ENCODE results near the gene PON3.

The PON3 gene

DNA sequence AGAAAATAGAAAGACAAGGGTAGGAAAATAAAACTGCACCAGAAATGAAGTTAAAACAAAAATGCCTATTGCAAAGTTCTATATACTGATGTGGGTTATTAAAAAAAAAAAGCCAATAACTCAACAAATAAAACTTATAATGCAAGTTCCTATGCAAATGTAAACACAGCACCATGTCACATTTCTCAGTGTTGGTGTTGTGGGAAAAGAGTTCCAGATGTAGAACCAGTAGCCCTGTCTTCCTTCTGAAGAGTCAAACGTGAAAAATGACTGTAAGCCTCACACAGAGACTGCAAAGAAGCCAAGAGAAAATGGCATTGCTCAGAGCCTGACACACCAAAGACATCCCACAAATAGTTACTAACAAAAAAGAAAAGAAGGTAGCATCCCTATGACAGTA, 28.5 kb upstream of the PON3 start:
- no peaks in the 10 kb centered on the region for H3K27me3 ChIP-seq (ENCODE audit: insufficient read depth, low read length, poor library complexity, severe bottlenecking)
- H3K4me3 ChIP-seq (ENCODE audit: low read length, poor library complexity, severe bottlenecking): no peak overlapping the region
- no peaks in the 10 kb centered on the region for H3K9me3 ChIP-seq (ENCODE audit: insufficient read depth, low read depth, low read length)
- no peaks in the 10 kb centered on the region for H3K36me3 ChIP-seq (ENCODE audit: insufficient read depth, low read length)
- H2AFZ ChIP-seq (ENCODE audit: low read length): no peak overlapping the region
- H3K79me2 ChIP-seq (ENCODE audit: insufficient read depth, low read length): no peaks in the 10 kb centered on the region
- no peaks in the 10 kb centered on the region for H3F3A ChIP-seq (ENCODE audit: low read depth)
- no peak overlapping the region for H3K9ac ChIP-seq (ENCODE audit: low read depth, low read length, poor library complexity, severe bottlenecking)
- H3K4me1 ChIP-seq (ENCODE audit: insufficient read depth, low read length, poor library complexity, severe bottlenecking): no peaks in the 10 kb centered on the region
- no peaks in the 10 kb centered on the region for H3K9me2 ChIP-seq (replicated peaks; ENCODE audit: low read depth, low read length)
- H4K20me1 ChIP-seq (ENCODE audit: insufficient read depth, low read length, poor library complexity, severe bottlenecking): no peaks in the 10 kb centered on the region
- TF ChIP-seq, protein P1, sequence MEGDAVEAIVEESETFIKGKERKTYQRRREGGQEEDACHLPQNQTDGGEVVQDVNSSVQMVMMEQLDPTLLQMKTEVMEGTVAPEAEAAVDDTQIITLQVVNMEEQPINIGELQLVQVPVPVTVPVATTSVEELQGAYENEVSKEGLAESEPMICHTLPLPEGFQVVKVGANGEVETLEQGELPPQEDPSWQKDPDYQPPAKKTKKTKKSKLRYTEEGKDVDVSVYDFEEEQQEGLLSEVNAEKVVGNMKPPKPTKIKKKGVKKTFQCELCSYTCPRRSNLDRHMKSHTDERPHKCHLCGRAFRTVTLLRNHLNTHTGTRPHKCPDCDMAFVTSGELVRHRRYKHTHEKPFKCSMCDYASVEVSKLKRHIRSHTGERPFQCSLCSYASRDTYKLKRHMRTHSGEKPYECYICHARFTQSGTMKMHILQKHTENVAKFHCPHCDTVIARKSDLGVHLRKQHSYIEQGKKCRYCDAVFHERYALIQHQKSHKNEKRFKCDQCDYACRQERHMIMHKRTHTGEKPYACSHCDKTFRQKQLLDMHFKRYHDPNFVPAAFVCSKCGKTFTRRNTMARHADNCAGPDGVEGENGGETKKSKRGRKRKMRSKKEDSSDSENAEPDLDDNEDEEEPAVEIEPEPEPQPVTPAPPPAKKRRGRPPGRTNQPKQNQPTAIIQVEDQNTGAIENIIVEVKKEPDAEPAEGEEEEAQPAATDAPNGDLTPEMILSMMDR (conservative IDR thresholded peaks at IDR 0.05; ENCODE audit: low read length): no peak
- no peak for TF ChIP-seq EZH2phosphoT487 (IDR thresholded peaks at IDR 0.05; ENCODE audit: borderline replicate concordance)
- H3K4me2 ChIP-seq (ENCODE audit: low read depth, low read length, poor library complexity, severe bottlenecking): no peak overlapping the region

DNA sequence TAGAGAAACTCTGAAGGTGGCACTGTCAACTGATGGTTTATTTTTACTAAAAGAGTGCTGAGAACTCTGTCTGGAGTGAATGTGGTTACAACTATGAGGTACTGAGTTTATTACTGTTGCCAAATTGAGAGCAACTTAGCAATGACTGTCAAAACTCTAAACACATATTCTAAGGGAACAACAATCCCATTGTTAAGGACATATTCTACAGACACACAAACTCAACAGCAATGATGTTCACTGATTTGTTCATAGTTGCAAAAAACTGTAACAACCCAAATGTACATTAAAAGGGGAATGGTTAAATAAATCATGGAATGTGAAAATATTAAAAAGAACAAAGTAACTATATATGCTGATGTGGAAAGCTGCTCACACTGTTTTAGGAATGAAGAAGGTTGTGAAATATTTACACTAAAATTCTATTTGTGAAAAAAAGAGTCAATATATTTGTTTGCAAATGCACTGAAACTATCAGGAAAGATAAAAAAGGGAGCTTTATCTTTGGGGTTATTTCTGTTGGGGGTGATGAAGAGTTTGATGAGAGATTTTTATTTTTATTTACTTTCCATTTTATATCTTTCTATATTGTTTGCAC, 25.8 kb upstream of the PON3 start:
- Histone ChIP-seq H3K4me2 (ENCODE audit: low read depth, low read length, poor library complexity, severe bottlenecking) (no peak overlapping the region), H3K9ac (ENCODE audit: low read depth, low read length, poor library complexity, severe bottlenecking) (no peak overlapping the region), H3K4me1 (ENCODE audit: insufficient read depth, low read length, poor library complexity, severe bottlenecking) (no peaks in the 10 kb centered on the region), H3K79me2 (ENCODE audit: insufficient read depth, low read length) (no peaks in the 10 kb centered on the region), H3K9me3 (ENCODE audit: insufficient read depth, low read depth, low read length) (no peaks in the 10 kb centered on the region), H4K20me1 (ENCODE audit: insufficient read depth, low read length, poor library complexity, severe bottlenecking) (no peaks in the 10 kb centered on the region), H3K4me3 (ENCODE audit: low read length, poor library complexity, severe bottlenecking) (no peak overlapping the region), H2AFZ (ENCODE audit: low read length) (no peak overlapping the region), H3K9me2 (replicated peaks; ENCODE audit: low read depth, low read length) (no peaks in the 10 kb centered on the region), H3K27me3 (ENCODE audit: insufficient read depth, low read length, poor library complexity, severe bottlenecking) (no peaks in the 10 kb centered on the region), H3K36me3 (ENCODE audit: insufficient read depth, low read length) (no peaks in the 10 kb centered on the region), H3F3A (ENCODE audit: low read depth) (no peaks in the 10 kb centered on the region)
- no peak for TF ChIP-seq EZH2phosphoT487 (IDR thresholded peaks at IDR 0.05; ENCODE audit: borderline replicate concordance)
- TF ChIP-seq, protein P1 (conservative IDR thresholded peaks at IDR 0.05; ENCODE audit: low read length): no peak

DNA sequence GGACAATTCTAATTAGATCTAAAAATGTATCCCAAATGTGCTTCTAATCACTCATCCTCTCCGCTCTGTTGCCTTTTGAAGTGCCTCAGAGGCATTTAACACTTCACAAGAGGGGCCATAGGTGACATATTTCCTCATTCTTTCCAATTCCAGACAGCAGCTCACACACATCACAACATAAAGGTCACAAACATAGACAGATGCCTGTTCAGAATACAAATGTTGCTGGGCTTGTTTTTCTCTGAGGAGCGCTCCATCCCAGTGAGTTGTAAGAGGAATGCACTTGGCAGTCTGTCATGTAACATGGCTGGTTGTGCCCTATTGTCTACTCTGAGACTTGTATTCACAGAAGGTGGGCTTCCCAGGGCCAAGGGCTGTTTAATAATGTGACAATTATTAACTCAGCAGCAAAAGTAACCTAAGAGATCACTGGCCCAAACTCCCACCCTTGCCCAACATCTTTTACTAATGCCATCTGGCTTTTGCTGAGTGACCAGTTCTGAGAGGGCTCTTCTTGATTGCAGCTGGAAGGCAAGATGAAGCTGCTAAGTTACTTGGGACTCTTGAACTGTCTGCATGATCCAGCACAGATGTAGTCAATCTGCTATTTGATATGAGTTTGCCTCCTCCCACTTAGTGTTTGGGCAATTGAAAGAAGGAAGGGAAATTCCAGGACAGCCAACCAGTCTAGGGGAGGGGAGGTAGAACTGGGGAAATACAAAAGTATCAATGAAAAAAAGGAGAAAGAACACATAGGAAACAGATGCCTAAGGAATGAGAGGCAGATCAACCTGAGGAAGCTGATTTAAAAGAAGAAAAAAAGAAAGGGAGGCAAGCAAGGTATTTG, 25.0 kb upstream of the PON3 start:
- no peaks in the 10 kb centered on the region for H4K20me1 ChIP-seq (ENCODE audit: insufficient read depth, low read length, poor library complexity, severe bottlenecking)
- no peak overlapping the region for H3K4me2 ChIP-seq (ENCODE audit: low read depth, low read length, poor library complexity, severe bottlenecking)
- H3K27me3 ChIP-seq (ENCODE audit: insufficient read depth, low read length, poor library complexity, severe bottlenecking): no peaks in the 10 kb centered on the region
- no peaks in the 10 kb centered on the region for H3K79me2 ChIP-seq (ENCODE audit: insufficient read depth, low read length)
- H3K9me3 ChIP-seq (ENCODE audit: insufficient read depth, low read depth, low read length): no peaks in the 10 kb centered on the region
- H3K4me3 ChIP-seq (ENCODE audit: low read length, poor library complexity, severe bottlenecking): no peak overlapping the region
- TF ChIP-seq EZH2phosphoT487 (IDR thresholded peaks at IDR 0.05; ENCODE audit: borderline replicate concordance): no peak
- TF ChIP-seq, protein P1 (conservative IDR thresholded peaks at IDR 0.05; ENCODE audit: low read length): no peak
- H3K9me2 ChIP-seq (replicated peaks; ENCODE audit: low read depth, low read length): no peaks in the 10 kb centered on the region
- H3K9ac ChIP-seq (ENCODE audit: low read depth, low read length, poor library complexity, severe bottlenecking): no peak overlapping the region
- no peaks in the 10 kb centered on the region for H3K4me1 ChIP-seq (ENCODE audit: insufficient read depth, low read length, poor library complexity, severe bottlenecking)
- H2AFZ ChIP-seq (ENCODE audit: low read length): peak overlapping the region; percentile 5; the same call in 1 of the 2 replicates
- H3K36me3 ChIP-seq (ENCODE audit: insufficient read depth, low read length): no peaks in the 10 kb centered on the region
- H3F3A ChIP-seq (ENCODE audit: low read depth): no peaks in the 10 kb centered on the region

Data from Loucy (cell line).